DOHH2 (cell line): ENCODE results near the gene ENTPD5.
"Not testable (repeated sequence)": the region's sequence is repeated elsewhere in the genome, so short reads cannot be mapped to it uniquely, and the experiment has no call there.

Experiments used
- H3F3A ChIP-seq: fragments of 200-600 bp; sonication (generic), shearing (Covaris generic); 2 replicates; pipeline ENCODE4 v1.6.0; 2016; ENCODE audit warnings: antibody characterized with exemption, mild to moderate bottlenecking; ENCODE audit not compliant: control insufficient read depth, insufficient read depth
- H3K27ac ChIP-seq: fragments of 200-600 bp; sonication (generic); 2 replicates; pipeline ENCODE4 v1.5.1; 2014; ENCODE audit warnings: low read depth, mild to moderate bottlenecking, low read length, moderate library complexity
- H3K27me3 ChIP-seq: fragments of 200-600 bp; sonication (generic); 2 replicates; pipeline ENCODE4 v1.6.1; 2014; ENCODE audit warnings: mild to moderate bottlenecking, low read length, mixed read lengths; ENCODE audit not compliant: control insufficient read depth
- H3K36me3 ChIP-seq: fragments of 200-600 bp; sonication (generic); 2 replicates; pipeline ENCODE4 v1.6.1; 2014; ENCODE audit warnings: mild to moderate bottlenecking, low read length, moderate library complexity, mixed read lengths; ENCODE audit not compliant: control insufficient read depth
- H3K4me1 ChIP-seq: fragments of 200-600 bp; sonication (generic); 2 replicates; pipeline ENCODE4 v1.6.1; 2014; ENCODE audit warnings: mild to moderate bottlenecking, low read length, mixed read lengths; ENCODE audit not compliant: control insufficient read depth
- H3K4me2 ChIP-seq: fragments of 200-600 bp; sonication (generic); 2 replicates; pipeline ENCODE4 v1.6.0; 2014; ENCODE audit warnings: mild to moderate bottlenecking, low read length, moderate library complexity
- H3K4me3 ChIP-seq: fragments of 200-600 bp; sonication (generic); 2 replicates; pipeline ENCODE4 v1.5.1; 2014; ENCODE audit warnings: mild to moderate bottlenecking, low read length, mixed read lengths
- H3K79me2 ChIP-seq: fragments of 200-600 bp; sonication (generic); 2 replicates; pipeline ENCODE4 v1.6.1; 2014; ENCODE audit warnings: mild to moderate bottlenecking, low read length, mixed read lengths; ENCODE audit not compliant: control insufficient read depth
- H3K9me2 ChIP-seq: fragments of 200-600 bp; sonication (generic); replicated peaks from 2 replicates; pipeline ENCODE4 v1.6.1; 2014; ENCODE audit warnings: mild to moderate bottlenecking, low read length, mixed read lengths; ENCODE audit not compliant: control insufficient read depth
- H3K9me3 ChIP-seq: fragments of 200-600 bp; sonication (generic); 2 replicates; pipeline ENCODE4 v1.6.1; 2014; ENCODE audit warnings: antibody characterized with exemption, low read length, mixed read lengths; ENCODE audit not compliant: control insufficient read depth, insufficient read depth
- H4K20me1 ChIP-seq: fragments of 200-600 bp; sonication (generic); 2 replicates; pipeline ENCODE4 v1.6.0; 2014; ENCODE audit warnings: low read depth, mild to moderate bottlenecking, antibody characterized with exemption, low read length, moderate library complexity; ENCODE audit not compliant: control insufficient read depth, insufficient read depth
- EZH2phosphoT487 ChIP-seq: fragments of 200-600 bp; sonication (generic); IDR thresholded peaks from 2 replicates; pipeline ENCODE4 v1.6.1; 2017; ENCODE audit warnings: borderline replicate concordance, mild to moderate bottlenecking, antibody characterized with exemption, low read length, moderate library complexity, mixed read lengths
- TF ChIP-seq, protein P1 (sequence below): fragments of 200-600 bp; sonication (generic); IDR thresholded peaks from one replicate; pipeline ENCODE4 v1.5.1; 2014; ENCODE audit warnings: antibody characterized with exemption, mild to moderate bottlenecking, low read depth, low read length; ENCODE audit not compliant: poor library complexity, severe bottlenecking

ENTPD5 gene

DNA sequence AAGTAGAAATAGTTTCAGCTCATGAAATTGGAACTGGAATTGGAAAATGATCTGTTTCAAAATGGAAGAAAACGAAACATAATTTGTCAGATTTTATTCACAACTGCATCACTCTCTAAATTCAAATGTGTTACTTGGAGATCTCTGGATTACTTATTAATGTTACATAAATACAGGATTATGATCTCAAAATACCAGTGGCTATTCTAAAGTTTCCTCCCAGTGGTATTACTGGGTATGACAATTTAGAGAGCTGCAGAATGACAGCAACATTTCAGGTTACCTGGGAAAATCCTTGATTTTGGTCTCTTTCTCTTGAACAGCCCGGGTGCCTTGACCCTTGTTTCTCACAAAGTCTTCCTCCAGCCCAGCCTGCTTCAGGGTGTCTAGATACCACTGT, 83.4 kb downstream of the ENTPD5 start:
- Histone ChIP-seq H3K36me3 (peaks cover 27% of the 10 kb centered on the region), H3K79me2 (no peaks in the 10 kb centered on the region), H3K4me1 (no peaks in the 10 kb centered on the region), H3K4me3 (no peak overlapping the region), H3K27me3 (no peaks in the 10 kb centered on the region), H3K9me3 (no peaks in the 10 kb centered on the region), H3K27ac (no peak overlapping the region), H4K20me1 (no peaks in the 10 kb centered on the region), H3K9me2 (no peaks in the 10 kb centered on the region), H3F3A (peaks cover 13% of the 10 kb centered on the region; the same call in 1 of the 2 replicates), H3K4me2 (no peak overlapping the region)
- TF ChIP-seq, protein P1, sequence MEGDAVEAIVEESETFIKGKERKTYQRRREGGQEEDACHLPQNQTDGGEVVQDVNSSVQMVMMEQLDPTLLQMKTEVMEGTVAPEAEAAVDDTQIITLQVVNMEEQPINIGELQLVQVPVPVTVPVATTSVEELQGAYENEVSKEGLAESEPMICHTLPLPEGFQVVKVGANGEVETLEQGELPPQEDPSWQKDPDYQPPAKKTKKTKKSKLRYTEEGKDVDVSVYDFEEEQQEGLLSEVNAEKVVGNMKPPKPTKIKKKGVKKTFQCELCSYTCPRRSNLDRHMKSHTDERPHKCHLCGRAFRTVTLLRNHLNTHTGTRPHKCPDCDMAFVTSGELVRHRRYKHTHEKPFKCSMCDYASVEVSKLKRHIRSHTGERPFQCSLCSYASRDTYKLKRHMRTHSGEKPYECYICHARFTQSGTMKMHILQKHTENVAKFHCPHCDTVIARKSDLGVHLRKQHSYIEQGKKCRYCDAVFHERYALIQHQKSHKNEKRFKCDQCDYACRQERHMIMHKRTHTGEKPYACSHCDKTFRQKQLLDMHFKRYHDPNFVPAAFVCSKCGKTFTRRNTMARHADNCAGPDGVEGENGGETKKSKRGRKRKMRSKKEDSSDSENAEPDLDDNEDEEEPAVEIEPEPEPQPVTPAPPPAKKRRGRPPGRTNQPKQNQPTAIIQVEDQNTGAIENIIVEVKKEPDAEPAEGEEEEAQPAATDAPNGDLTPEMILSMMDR: peak; percentile 26
- no peak for TF ChIP-seq EZH2phosphoT487

DNA sequence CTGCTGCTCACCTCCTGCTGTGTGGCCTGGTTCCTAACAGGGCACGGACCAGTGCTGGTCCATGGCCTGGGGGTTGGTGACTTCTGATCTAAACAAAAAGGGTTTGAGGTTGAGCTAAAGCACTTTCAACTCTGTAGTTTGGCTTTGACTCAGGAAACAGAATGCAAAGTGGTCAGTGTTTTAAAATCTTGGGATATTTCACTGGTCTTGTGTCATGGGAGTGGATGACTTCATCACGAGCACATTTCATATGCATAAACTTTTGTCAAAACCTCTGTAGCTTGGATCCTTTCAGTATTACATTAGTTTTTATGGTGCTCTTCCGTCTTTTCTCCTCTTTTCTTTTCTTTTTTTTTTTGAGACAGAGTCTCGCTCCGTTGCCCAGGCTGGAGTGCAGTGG, 94.8 kb downstream of the ENTPD5 start:
- Histone ChIP-seq H3K4me3 (no peak overlapping the region), H3K36me3 (peaks cover 88% of the 10 kb centered on the region)

DNA sequence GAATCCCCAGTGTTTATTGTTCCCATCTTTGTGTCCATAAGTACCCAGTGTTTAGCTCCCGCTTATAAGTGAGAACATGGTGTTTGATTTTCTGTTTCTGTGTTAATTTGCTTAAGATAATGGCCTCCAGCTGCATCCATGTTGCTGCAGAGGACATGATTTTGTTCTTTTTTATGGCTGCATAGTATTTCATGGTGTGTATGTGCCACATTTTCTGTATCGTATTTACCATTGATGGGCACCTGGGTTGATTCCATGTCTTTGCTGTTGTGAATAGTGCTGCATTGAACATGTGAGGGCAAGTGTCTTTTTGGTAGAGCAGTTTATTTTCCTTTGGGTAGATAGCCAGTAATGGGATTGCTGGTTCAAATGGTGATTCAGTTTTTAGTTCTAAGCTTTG, 99.6 kb downstream of the ENTPD5 start:
- H3K79me2 ChIP-seq: peaks cover 11% of the 10 kb centered on the region

More for the DNA sequence above, 94.8 kb downstream of the ENTPD5 start:
- Histone ChIP-seq H3K79me2 (no peaks in the 10 kb centered on the region), H3K4me2 (no peak overlapping the region), H3K4me1 (no peaks in the 10 kb centered on the region), H3F3A (no peaks in the 10 kb centered on the region), H3K27me3 (no peaks in the 10 kb centered on the region), H4K20me1 (no peaks in the 10 kb centered on the region), H3K27ac (no peak overlapping the region), H3K9me3 (no peaks in the 10 kb centered on the region), H3K9me2 (no peaks in the 10 kb centered on the region)
- TF ChIP-seq EZH2phosphoT487: no peak
- TF ChIP-seq, protein P1: no peak

DNA sequence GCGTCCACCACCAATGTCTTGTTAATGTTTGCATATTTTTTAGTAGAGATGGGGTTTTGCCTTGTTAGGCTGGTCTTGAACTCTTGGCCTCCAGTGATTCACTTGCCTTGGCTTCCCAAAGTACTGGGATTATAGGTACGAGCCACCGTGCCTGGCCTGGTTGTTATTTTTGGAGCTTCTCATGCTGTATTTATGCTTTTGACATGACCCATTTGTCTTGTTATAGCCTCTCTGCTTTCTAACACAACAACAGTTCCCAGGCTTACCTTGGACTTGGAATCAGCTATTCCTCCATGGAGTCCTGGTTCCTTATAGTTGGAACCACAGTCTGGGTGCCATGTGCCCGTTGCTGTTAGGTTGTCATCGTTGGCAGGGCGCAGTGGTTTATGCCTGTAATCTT, 102.8 kb downstream of the ENTPD5 start:
- Histone ChIP-seq H3K79me2 (peaks cover 13% of the 10 kb centered on the region), H3K36me3 (peaks cover 77% of the 10 kb centered on the region)

More for the DNA sequence above, 99.6 kb downstream of the ENTPD5 start:
- not testable (repeated sequence) for H3K27me3 ChIP-seq, H4K20me1 ChIP-seq, H3K4me3 ChIP-seq, H3K27ac ChIP-seq, H3F3A ChIP-seq, H3K9me3 ChIP-seq, H3K9me2 ChIP-seq, H3K4me2 ChIP-seq, H3K4me1 ChIP-seq
- H3K36me3 ChIP-seq: peaks cover 79% of the 10 kb centered on the region

More for the DNA sequence above, 102.8 kb downstream of the ENTPD5 start:
- H4K20me1 ChIP-seq: no peaks in the 10 kb centered on the region
- TF ChIP-seq EZH2phosphoT487: no peak
- TF ChIP-seq, protein P1: no peak
- H3K4me3 ChIP-seq: no peak overlapping the region
- H3K9me2 ChIP-seq: no peaks in the 10 kb centered on the region
- peaks cover 1% of the 10 kb centered on the region; the same call in 1 of the 2 replicates for H3F3A ChIP-seq
- H3K4me1 ChIP-seq: no peaks in the 10 kb centered on the region
- H3K27me3 ChIP-seq: no peaks in the 10 kb centered on the region
- H3K27ac ChIP-seq: no peak overlapping the region
- no peaks in the 10 kb centered on the region for H3K9me3 ChIP-seq
- no peak overlapping the region for H3K4me2 ChIP-seq
